Measurements from ENCODE around the gene FHAD1. TPM values are rescaled to one million over a fixed set of nuclear protein-coding genes. Genes with fewer than 3 reads are reported as not detected.

Gene FHAD1
- total RNA-seq, 4 donors from 2014 or later, result 0.54 to 1.9 (median 0.75) TPM

- Histone ChIP-seq H3K9me3 (no peaks in the 10 kb centered on the region), H3K4me3 (replicated peaks in 1 of 3) (no peak overlapping the region), H3K27ac (no peak overlapping the region), H3K27me3 (no peaks in the 10 kb centered on the region), H3K36me3 (no peaks in the 10 kb centered on the region), H3K4me1 (peaks cover 0 to 3% of the 10 kb centered on the region in 2 donors)
- intact Hi-C loops (cut with DNase I), result no loop called here
- TF ChIP-seq POLR2A (IDR thresholded peaks at IDR 0.05), result no peak
- no peak for TF ChIP-seq CTCF (IDR thresholded peaks at IDR 0.05)
- no peak for DNase-seq
- 90 to 91% methylated on average over 1 of the region's 1 CpG for WGBS, 2 donors
Measured at GRCh38 chr1:15368888-15369287, 121.9 kb downstream of the FHAD1 start.

GRCh38 chr1:15370268-15370667 lies 123.2 kb downstream of the FHAD1 start:
- no peak for DNase-seq
- Histone ChIP-seq H3K27ac (no peak overlapping the region), H3K4me1 (peaks cover 0 to 3% of the 10 kb centered on the region in 2 donors), H3K9me3 (no peaks in the 10 kb centered on the region), H3K4me3 (replicated peaks in 1 of 3) (no peak overlapping the region), H3K36me3 (no peaks in the 10 kb centered on the region), H3K27me3 (no peaks in the 10 kb centered on the region)
- WGBS, 2 donors, result 81 to 90% methylated on average over 4 of the region's 4 CpGs
- intact Hi-C loops (cut with DNase I), result no loop called here
- TF ChIP-seq CTCF (IDR thresholded peaks at IDR 0.05) (no peak), POLR2A (IDR thresholded peaks at IDR 0.05) (no peak)

- no peaks in the 10 kb centered on the region for H3K36me3 ChIP-seq
- no peak overlapping the region for H3K27ac ChIP-seq
- intact Hi-C loops (cut with DNase I), result no loop called here
- H3K4me3 ChIP-seq (replicated peaks in 1 of 3), result no peak overlapping the region
- peak in 1 of 2 donors; percentile 15 for DNase-seq
- TF ChIP-seq POLR2A (IDR thresholded peaks at IDR 0.05) (no peak), CTCF (IDR thresholded peaks at IDR 0.05) (no peak)
- H3K27me3 ChIP-seq, result no peaks in the 10 kb centered on the region
- WGBS, 2 donors, result 59 to 71% methylated on average over 9 to 16 of the region's 16 CpGs
- no peaks in the 10 kb centered on the region for H3K9me3 ChIP-seq
- H3K4me1 ChIP-seq, result peaks cover 0 to 3% of the 10 kb centered on the region in 2 donors
Measured at GRCh38 chr1:15370781-15371520, 123.9 kb downstream of the FHAD1 start.

GRCh38 chr1:15371610-15372545 lies 124.9 kb downstream of the FHAD1 start:
- Histone ChIP-seq H3K36me3 (no peaks in the 10 kb centered on the region), H3K9me3 (no peaks in the 10 kb centered on the region), H3K4me3 (replicated peaks in 1 of 3) (no peak overlapping the region), H3K27me3 (no peaks in the 10 kb centered on the region), H3K4me1 (peaks cover 0 to 3% of the 10 kb centered on the region in 2 donors), H3K27ac (no peak overlapping the region)
- intact Hi-C loops (cut with DNase I), result no loop called here
- DNase-seq, result no peak
- WGBS, 2 donors, result 80 to 84% methylated on average over 19 to 21 of the region's 21 CpGs
- TF ChIP-seq POLR2A (IDR thresholded peaks at IDR 0.05), result no peak
- TF ChIP-seq CTCF (IDR thresholded peaks at IDR 0.05), result no peak

Data from thyroid gland (tissue), 4 donors.